ENCODE measurements around the gene USB1.

The USB1 gene

GRCh38 chr16:58046054-58046881 is 45.1 kb downstream of the USB1 start:
- TF ChIP-seq GATA3 (IDR thresholded peaks at IDR 0.05; ENCODE audit: low read depth, low read length): no peak
- no peak for TF ChIP-seq GATA2 (IDR thresholded peaks at IDR 0.05; ENCODE audit: low read depth, low read length)

- TF ChIP-seq GATA3 (IDR thresholded peaks at IDR 0.05; ENCODE audit: low read depth, low read length) (no peak), GATA2 (IDR thresholded peaks at IDR 0.05; ENCODE audit: low read depth, low read length) (no peak)
Measured at GRCh38 chr16:58046936-58047335, 45.7 kb downstream of the USB1 start.

GRCh38 chr16:58047557-58048348 is 46.5 kb downstream of the USB1 start:
- TF ChIP-seq GATA2 (IDR thresholded peaks at IDR 0.05; ENCODE audit: low read depth, low read length) (no peak), GATA3 (IDR thresholded peaks at IDR 0.05; ENCODE audit: low read depth, low read length) (no peak)

- no peak for TF ChIP-seq GATA3 (IDR thresholded peaks at IDR 0.05; ENCODE audit: low read depth, low read length)
- TF ChIP-seq GATA2 (IDR thresholded peaks at IDR 0.05; ENCODE audit: low read depth, low read length): no peak
Measured at GRCh38 chr16:58048494-58049231, 47.5 kb downstream of the USB1 start.

- no peak for TF ChIP-seq GATA2 (IDR thresholded peaks at IDR 0.05; ENCODE audit: low read depth, low read length)
- no peak for TF ChIP-seq GATA3 (IDR thresholded peaks at IDR 0.05; ENCODE audit: low read depth, low read length)
Measured at GRCh38 chr16:58049232-58050185, 48.3 kb downstream of the USB1 start.

GRCh38 chr16:58051296-58051695 is 50.1 kb downstream of the USB1 start:
- TF ChIP-seq GATA3 (IDR thresholded peaks at IDR 0.05; ENCODE audit: low read depth, low read length): no peak
- no peak for TF ChIP-seq GATA2 (IDR thresholded peaks at IDR 0.05; ENCODE audit: low read depth, low read length)

GRCh38 chr16:58051821-58052603 is 50.8 kb downstream of the USB1 start:
- TF ChIP-seq GATA3 (IDR thresholded peaks at IDR 0.05; ENCODE audit: low read depth, low read length) (no peak), GATA2 (IDR thresholded peaks at IDR 0.05; ENCODE audit: low read depth, low read length) (no peak)

- TF ChIP-seq GATA3 (IDR thresholded peaks at IDR 0.05; ENCODE audit: low read depth, low read length) (no peak), GATA2 (IDR thresholded peaks at IDR 0.05; ENCODE audit: low read depth, low read length) (no peak)
Measured at GRCh38 chr16:58053682-58054005, 52.4 kb downstream of the USB1 start.

GRCh38 chr16:58054289-58054688 is 53.1 kb downstream of the USB1 start:
- TF ChIP-seq GATA2 (IDR thresholded peaks at IDR 0.05; ENCODE audit: low read depth, low read length) (no peak), GATA3 (IDR thresholded peaks at IDR 0.05; ENCODE audit: low read depth, low read length) (no peak)

- TF ChIP-seq GATA3 (IDR thresholded peaks at IDR 0.05; ENCODE audit: low read depth, low read length) (no peak), GATA2 (IDR thresholded peaks at IDR 0.05; ENCODE audit: low read depth, low read length) (no peak)
Measured at GRCh38 chr16:58056580-58056979, 55.4 kb downstream of the USB1 start.

GRCh38 chr16:58057121-58057520 is 55.9 kb downstream of the USB1 start:
- TF ChIP-seq GATA2 (IDR thresholded peaks at IDR 0.05; ENCODE audit: low read depth, low read length) (no peak), GATA3 (IDR thresholded peaks at IDR 0.05; ENCODE audit: low read depth, low read length) (no peak)

- no peak for TF ChIP-seq GATA3 (IDR thresholded peaks at IDR 0.05; ENCODE audit: low read depth, low read length)
- TF ChIP-seq GATA2 (IDR thresholded peaks at IDR 0.05; ENCODE audit: low read depth, low read length): no peak
Measured at GRCh38 chr16:58057784-58058183, 56.6 kb downstream of the USB1 start.

- no peak for TF ChIP-seq GATA2 (IDR thresholded peaks at IDR 0.05; ENCODE audit: low read depth, low read length)
Measured at GRCh38 chr16:58062821-58063220, 61.6 kb downstream of the USB1 start.

All from SH-SY5Y (cell line).